ENCODE results near the gene DAGLA. TPM values are rescaled to one million over a fixed set of nuclear protein-coding genes. Genes with fewer than 3 reads are reported as not detected.

The DAGLA gene
- total and polyA plus RNA-seq, 2 of the 13 experiments (the other 11 are each of a cell fraction or from before 2014, with no cell fraction given): 2.6 to 3.9 TPM

GRCh38 chr11:61736310-61736709 is 56.1 kb downstream of the DAGLA start (continued):
- TF ChIP-seq ZFY (CRISPR knock-in tag; IDR thresholded peaks at IDR 0.05) (no peak), MEIS2 (CRISPR knock-in tag; IDR thresholded peaks at IDR 0.05) (no peak), ZMAT3 (CRISPR knock-in tag; conservative IDR thresholded peaks at IDR 0.05) (no peak)

GRCh38 chr11:61737131-61737530 is 56.9 kb downstream of the DAGLA start:
- in situ Hi-C loops (cut with HindIII; ENCODE audit: extremely low pct_ligation_motif_present, low pct_unique_long_range_greater_than_20kb): no loop called here
- POLR2A ChIA-PET: interaction anchor here (1.0 kb wide), 1 partner anchor 10 kb away, joined by 3 read pairs; no protein-coding TSS in a partner anchor
- Histone ChIP-seq H3K79me2 (ENCODE audit: insufficient read depth, low read length) (no peaks in the 10 kb centered on the region), H3K4me3 (replicated peaks in 1 of 3; ENCODE audit: insufficient read depth in 1 of 3, low read depth in 2 of 3, low read length in 3 of 3) (no peak overlapping the region), H3K9ac (ENCODE audit: insufficient read depth, low read depth, low read length) (no peak overlapping the region), H3K9me3 (ENCODE audit: low read length) (no peaks in the 10 kb centered on the region), H3K27ac (ENCODE audit: extremely low read length, insufficient read depth, low read length) (no peak overlapping the region), H2AFZ (ENCODE audit: low read length) (no peak overlapping the region), H3K4me2 (ENCODE audit: low read depth, low read length) (no peak overlapping the region), H3K36me3 (replicated peaks in 1 of 2; ENCODE audit: control insufficient read depth in 1 of 2, insufficient read depth in 2 of 2, low read length in 2 of 2) (peaks cover 26 to 41% of the 10 kb centered on the region in 2 experiments; a peak in 4 of 5 replicates), H3K4me1 (ENCODE audit: insufficient read depth, low read length) (no peaks in the 10 kb centered on the region), H4K20me1 (ENCODE audit: insufficient read depth, low read length) (no peaks in the 10 kb centered on the region), H3K27me3 (ENCODE audit: control insufficient read depth in 1 of 2, insufficient read depth in 2 of 2, low read length in 2 of 2) (no peaks in the 10 kb centered on the region)
- 92% methylated on average over 11 of the region's 12 CpGs for WGBS (ENCODE audit: low lambda C conversion rate)
- intact Hi-C loops (cut with micrococcal nuclease; ENCODE audit: unreplicated experiment): no loop called here
- BruUV-seq (replicated peaks): no TSS peak
- ATAC-seq (no peak), FAIRE-seq (no peak), DNase-seq (ENCODE audit: low spot score) (no peak)
- no peak for TF ChIP-seq RELA (CRISPR knock-in tag; IDR thresholded peaks at IDR 0.05)
- no peak for TF ChIP-seq FOXO4 (CRISPR knock-in tag; conservative IDR thresholded peaks at IDR 0.05)
- TF ChIP-seq MTERF4 (CRISPR knock-in tag; IDR thresholded peaks at IDR 0.05): no peak
- no peak for TF ChIP-seq CCAR2 (optimal IDR thresholded peaks at IDR 0.05; ENCODE audit: low read depth, low read length)
- no peak for TF ChIP-seq HNF4G (IDR thresholded peaks at IDR 0.05; ENCODE audit: borderline replicate concordance, low read depth, low read length)
- TF ChIP-seq HNF4G (CRISPR knock-in tag; IDR thresholded peaks at IDR 0.05; ENCODE audit: borderline replicate concordance, low read depth): no peak
- no peak for TF ChIP-seq RFXAP (CRISPR knock-in tag; IDR thresholded peaks at IDR 0.05; ENCODE audit: borderline replicate concordance)
- no peak for TF ChIP-seq ZNF230 (CRISPR knock-in tag; IDR thresholded peaks at IDR 0.05)
- TF ChIP-seq HOXA3 (CRISPR knock-in tag; IDR thresholded peaks at IDR 0.05): no peak
- TF ChIP-seq ZFYVE20 (CRISPR knock-in tag; IDR thresholded peaks at IDR 0.05; ENCODE audit: borderline replicate concordance, low read depth): no peak
- TF ChIP-seq SRSF1 (optimal IDR thresholded peaks at IDR 0.05; ENCODE audit: low read depth, low read length): no peak
- TF ChIP-seq ZNF44 (CRISPR knock-in tag; IDR thresholded peaks at IDR 0.05): no peak
- CTCF ChIA-PET (ENCODE audit: low intra/inter-chr PET ratio, low total read pairs): no interaction called here
